Endometrial microvascular endothelial cells (primary cell): Measurements from ENCODE around the gene KRCC1. TPM values are rescaled to one million over a fixed set of nuclear protein-coding genes. Genes with fewer than 3 reads are reported as not detected.

ENCODE experiments used
- in situ Hi-C: cut with HindIII; loops from 2 replicates; pipeline ENCODE4 v1.10.0; 2017; ENCODE audit warnings: low sequenced_read_pairs, low pct_unique_long_range_greater_than_20kb; ENCODE audit errors: inconsistent ontology term
- total RNA-seq: library from RNA; depleted of rRNA; stranded (reverse); fragments of >200 nt; gene quantifications from one replicate; pipeline ENCODE4 v1.2.3, GENCODE V29; 2015; ENCODE audit errors: inconsistent ontology term

The KRCC1 gene
- total RNA-seq, 1 donor from 2014 or later = 15.5 TPM

DNA sequence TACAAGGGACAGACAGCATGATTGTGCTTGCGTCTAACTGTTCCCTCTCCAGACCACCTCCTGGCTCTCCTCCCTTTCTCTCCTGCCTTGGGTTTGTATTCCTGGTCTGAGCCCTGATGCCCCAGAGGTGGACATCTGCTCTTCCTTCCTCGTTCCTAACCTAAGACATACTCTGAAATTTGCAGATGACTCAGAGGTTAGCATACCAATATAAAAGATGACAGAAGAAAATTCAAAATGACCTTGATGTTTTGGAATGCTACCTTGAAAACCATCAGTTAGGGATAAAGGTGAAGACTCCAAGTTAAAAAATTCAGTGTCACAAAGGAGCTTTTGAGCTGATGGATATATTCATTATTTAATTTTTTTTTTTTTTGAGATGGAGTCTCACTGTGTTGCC is 25.0 kb upstream of the KRCC1 start:
- in situ Hi-C loops = no loop called here

GRCh38 chr2:88078643-88079172 is 23.1 kb upstream of the KRCC1 start:
- in situ Hi-C loops = no loop called here

DNA sequence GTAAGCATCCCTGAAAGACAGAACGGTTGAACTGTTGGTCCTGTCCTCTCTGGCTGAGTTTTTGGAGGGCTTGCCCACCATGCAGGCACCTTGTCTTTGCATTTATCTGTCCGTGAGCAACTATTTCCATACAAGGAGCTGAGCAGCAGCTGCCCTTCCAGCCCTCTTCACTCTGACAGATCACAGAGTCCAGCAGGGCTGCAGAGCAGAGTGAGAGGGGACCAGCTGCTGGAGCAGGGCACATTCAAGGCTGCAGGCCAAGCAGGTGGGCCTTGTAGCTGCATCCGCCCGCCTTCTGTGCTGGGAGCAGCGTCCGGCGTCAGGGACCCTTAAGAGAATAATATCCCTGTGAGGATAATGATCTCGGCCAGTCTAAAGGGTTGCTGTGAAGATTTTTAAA is 21.5 kb upstream of the KRCC1 start:
- in situ Hi-C loops = no loop called here

GRCh38 chr2:88074854-88075292 is 19.3 kb upstream of the KRCC1 start:
- in situ Hi-C loops = no loop called here

DNA sequence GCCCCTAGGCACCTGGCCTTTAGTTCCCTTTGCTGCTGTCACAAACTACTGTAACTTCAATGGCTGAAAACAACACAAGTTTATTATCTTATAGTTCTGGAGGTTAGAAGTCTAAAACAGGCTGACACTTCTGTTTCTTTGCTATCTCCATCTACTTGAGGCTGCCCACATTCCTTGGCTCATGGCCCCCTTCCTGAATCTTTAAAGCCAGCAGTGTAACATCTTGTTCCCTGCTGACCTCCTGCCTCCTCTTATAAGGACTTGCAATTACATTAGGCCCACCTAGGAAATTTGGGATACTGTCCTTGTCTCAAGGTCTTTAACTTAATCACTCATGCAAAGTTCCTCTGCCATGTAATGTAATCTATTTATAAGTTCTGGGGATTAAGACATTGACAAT is 18.6 kb upstream of the KRCC1 start:
- in situ Hi-C loops = no loop called here

DNA sequence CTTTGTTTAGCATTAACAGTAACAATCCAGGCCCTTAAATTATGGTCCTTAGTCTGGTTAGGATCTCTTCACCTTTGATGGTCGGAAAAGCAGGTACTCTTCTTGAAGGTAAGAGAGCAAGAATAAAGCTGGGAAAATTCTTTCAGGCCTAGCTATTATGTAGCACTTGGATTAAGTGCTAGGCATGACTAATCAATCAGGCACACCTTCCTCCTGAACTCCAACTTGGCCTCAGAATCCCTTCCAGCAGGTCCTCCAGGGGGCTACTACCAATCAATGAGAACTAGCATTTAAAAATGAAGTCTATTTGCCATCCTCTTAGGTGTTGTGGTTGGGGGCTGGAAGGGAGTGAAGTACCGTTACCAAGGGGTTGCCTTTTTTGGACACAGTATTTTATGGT is 15.8 kb upstream of the KRCC1 start:
- in situ Hi-C loops = no loop called here

GRCh38 chr2:88070055-88070454 is 14.5 kb upstream of the KRCC1 start:
- in situ Hi-C loops = no loop called here

GRCh38 chr2:88069117-88069516 is 13.5 kb upstream of the KRCC1 start:
- in situ Hi-C loops = no loop called here

DNA sequence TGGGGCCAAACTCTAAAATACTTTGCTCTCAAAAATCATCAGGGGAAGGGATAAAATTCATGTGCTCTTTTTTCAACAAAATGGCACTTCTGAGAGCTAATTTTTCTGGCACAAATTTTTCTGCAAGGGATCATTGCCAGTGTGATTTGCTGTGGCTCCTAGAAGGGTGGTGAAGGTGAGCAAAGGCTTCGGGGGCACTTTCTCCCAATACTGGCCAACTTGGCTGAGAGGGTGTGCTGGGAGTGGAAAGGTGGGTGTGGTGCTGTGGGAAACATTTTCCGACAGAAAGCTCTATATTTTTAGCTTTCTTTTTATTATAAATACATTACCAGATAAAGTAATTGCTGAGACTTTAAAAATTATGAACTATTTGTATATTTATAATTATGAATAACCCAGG is 12.5 kb upstream of the KRCC1 start:
- in situ Hi-C loops = no loop called here

GRCh38 chr2:88067598-88067997 is 12.0 kb upstream of the KRCC1 start, which contains the start of gene SMYD1:
TSS of gene SMYD1 (plus strand) at chr2:88067825. CDS start at chr2:88067865, 40 bp downstream.
- in situ Hi-C loops = no loop called here

DNA sequence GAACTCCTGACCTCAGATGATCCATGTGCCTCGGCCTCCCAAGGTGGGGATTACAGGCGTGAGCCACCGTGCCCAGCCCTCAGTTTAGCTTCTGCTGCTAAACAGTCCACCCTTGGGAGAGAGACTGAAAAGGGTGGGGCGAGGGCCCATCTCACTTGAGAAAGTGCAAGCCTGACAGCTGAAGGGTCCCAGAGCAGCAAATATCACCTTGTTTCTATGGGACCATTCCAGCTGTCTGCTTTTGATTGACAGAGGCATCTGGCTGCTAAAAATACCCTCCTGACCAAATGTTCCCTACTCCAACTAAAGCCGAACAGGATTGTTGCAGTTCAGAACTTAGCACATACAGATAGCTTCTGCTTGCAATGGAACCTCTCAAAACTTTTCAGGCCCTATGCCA is 11.6 kb upstream of the KRCC1 start:
- in situ Hi-C loops = no loop called here

DNA sequence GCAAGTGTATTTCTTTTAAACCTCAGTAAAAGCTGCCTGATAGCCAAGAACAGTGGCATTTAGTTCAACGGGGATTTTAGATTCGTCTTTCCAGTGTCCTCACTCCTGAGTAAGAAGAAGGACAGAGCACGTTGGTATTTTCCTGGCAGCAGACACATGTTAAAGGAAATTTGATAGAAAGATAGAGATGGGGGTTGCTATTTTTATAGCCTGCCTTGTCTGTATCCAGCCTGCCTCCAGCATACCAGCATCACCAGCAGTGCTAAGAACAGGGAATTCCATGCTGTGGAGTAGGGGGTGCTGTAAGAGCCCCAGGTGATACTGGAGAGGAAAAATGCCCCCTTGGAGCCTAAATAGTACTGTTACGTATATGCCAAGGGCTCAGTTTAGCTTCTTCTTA is 11.0 kb upstream of the KRCC1 start:
- in situ Hi-C loops = no loop called here

DNA sequence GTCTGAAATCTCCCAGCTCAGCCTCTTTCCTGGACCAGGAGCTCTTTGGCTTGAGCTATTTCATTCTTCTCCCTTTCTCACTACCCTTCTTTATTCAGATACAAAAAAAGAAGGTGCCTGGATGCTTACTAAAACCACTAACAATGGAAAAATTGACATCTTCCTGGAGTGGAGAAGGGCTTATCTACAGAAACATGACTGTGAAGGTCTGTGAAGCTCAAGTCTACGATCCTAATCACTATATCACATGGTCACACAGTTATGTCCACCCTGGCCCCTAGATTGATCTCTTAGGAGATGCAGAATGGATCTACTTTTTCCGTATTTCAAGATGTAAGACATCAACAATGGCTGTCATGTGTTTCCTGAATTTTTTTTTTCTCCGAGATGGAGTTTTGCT is 5.7 kb upstream of the KRCC1 start:
- in situ Hi-C loops = no loop called here

DNA sequence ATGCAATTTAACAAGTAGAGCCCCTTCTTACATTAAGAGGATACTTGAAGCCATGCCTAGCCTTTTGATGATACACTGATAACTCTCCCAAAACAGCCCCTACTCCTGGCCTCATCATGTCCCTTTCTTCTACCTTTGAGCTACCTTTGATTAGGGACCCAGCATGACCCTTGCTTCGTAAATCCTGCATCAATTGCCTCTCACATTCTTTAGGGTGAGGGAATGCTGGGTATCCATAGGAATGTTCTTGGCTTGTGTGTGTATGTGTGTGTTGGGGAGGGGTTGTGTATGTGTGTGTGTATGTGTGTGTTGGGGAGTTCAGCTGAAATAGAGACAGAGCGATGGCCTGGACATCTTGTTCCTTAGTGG is 5.3 kb upstream of the KRCC1 start:
- in situ Hi-C loops = no loop called here

DNA sequence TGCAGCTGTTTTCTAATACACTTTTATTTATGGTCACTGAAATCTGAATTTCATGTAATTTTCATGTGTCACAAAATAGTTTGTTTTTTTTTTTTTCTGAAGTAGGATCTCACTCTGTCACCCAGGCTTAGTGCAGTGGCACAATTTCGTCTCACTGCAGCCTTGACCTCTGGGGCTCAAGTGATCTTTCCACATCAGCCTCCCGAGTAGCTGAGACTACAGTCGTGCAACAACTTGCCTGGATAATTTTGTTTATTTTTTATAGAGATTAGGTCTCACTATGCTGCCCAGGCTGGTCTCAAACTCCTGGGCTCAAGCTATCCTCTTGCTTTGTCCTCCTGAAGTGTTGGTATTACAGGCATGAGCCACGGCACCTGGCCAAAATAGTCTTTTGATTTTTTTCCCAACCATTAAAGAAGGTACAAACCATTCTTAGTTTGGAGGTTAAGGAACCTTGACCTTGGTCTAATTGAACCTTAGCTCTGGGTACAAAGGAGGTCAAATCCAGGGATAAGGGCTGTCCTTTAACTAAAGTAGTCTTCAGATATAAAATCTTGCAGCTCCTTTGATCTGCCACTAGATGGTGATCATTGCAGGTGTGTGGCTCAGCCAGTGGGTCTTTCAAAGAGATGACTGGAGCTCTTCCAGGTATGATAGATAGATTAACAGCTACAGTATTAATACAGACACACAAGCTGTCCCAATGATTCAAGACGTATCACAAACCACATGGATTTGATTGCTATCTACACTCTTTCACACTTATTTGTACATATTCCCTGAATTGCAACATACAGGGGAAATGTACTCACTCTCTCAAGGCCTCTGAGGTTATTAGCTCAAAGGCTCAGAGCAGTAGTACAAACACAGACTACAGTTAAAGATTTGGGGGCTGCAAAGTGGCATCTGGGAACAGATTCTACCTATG is 4.7 kb upstream of the KRCC1 start:
- in situ Hi-C loops = no loop called here

DNA sequence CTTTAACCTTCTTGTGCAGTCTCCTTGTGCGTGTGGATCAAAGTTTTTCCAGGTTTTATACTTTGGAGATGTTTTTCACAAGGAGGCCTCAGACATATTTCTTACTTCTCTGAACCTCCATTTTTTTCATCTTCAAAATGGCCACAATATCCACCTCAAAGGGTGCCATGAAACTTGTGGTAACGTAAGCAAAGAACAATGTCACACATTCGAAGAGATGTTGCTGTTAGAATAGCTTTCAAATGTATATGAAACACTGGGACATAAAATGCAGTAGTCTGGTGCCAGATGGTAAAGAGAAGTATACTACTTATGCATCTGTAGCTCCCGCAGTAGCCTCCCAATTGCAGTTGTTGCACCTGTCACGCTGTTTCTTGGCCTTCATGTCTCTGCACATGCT is 2.6 kb upstream of the KRCC1 start:
- in situ Hi-C loops = no loop called here

GRCh38 chr2:88057437-88057844 is 1.9 kb upstream of the KRCC1 start:
- in situ Hi-C loops = no loop called here

GRCh38 chr2:88054782-88055370 is 707 bp downstream of the KRCC1 start:
- in situ Hi-C loops = no loop called here

GRCh38 chr2:88053934-88054781 is 1.4 kb downstream of the KRCC1 start:
- in situ Hi-C loops = no loop called here
